HG03139 (cell line): ENCODE results near the gene FAM156A.
"Not testable (repeated sequence)": the region's sequence is repeated elsewhere in the genome, so short reads cannot be mapped to it uniquely, and the experiment has no call there.

Experiments used
- ATAC-seq: cut with Tn5 transposase; IDR thresholded peaks from one replicate; pipeline ENCODE4 v1.9.1; 2021; ENCODE audit not compliant: unreplicated experiment

FAM156A gene

DNA sequence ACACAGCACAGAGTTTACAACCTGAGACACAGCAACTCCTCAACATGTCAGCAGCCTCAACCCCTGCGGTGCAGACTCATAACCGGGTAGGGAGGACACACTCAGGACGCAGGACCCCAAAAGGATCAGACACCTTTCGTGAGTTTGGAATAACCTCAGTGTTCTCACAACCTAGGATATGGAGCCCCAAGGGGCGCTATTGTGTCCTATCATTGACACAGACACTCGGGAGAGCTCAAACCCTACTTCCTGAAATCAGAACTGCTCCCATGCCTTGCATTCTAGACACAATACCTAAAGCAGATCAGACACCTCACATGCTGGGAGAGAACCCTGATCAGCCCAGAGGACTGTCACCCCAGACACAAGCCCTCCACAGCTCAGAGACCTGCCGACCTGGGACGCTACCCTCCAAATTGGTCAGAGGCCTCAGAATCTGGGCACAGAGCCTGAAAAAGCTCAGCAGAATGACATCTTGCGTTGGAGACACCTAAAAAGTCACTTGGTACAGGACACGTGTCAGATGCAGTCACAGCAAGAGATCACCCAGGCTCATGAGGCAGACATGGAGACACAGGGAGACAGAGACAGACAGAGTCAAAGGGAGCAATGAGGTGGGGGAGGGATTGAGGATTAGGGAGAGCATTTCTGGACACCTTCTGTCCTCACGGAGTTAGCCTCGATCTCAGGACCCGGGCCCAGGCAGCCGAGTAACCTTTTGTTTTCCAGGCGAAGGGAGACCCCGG is 8.8 kb upstream of the FAM156A start:
- not testable (repeated sequence) for ATAC-seq

DNA sequence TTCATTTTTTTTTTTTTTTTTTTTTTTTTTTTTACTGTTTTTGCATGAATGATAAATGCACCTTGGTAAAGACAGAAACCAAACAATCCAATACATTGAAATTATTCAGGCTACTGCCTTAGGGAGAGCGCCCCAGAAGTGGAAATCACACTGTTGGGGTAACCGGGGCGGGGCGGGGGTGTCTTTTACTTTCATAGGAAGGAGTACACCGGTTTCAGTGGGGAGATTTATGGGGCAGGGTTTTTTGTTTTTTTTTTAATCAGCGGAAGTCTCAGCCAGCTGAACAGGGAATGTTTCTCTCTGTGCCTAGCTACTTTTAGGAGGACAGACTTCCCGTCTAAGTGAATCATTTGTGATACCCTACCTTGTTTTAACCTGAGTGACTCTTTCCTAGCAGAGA is 643 bp upstream of the FAM156A start:
- ATAC-seq: not testable (repeated sequence)

DNA sequence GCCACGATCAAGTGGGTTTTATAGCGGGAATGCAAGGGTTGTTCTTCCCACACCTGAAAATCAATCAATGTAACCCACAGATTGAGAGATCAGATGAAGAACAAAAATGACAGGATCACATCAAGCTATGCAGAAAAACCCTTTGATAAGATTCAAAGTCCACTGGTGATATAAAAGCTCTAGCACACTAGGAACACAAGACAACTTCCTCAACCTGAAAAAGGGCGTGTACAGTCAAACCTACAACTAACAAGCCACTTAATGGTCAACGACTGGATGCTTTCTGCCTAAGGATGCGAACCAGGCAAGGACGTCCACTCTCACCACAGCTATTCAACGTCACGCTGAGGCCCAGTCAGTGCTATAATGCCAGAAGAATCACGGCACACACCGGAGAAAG is 8.4 kb downstream of the FAM156A start:
- ATAC-seq: not testable (repeated sequence)

DNA sequence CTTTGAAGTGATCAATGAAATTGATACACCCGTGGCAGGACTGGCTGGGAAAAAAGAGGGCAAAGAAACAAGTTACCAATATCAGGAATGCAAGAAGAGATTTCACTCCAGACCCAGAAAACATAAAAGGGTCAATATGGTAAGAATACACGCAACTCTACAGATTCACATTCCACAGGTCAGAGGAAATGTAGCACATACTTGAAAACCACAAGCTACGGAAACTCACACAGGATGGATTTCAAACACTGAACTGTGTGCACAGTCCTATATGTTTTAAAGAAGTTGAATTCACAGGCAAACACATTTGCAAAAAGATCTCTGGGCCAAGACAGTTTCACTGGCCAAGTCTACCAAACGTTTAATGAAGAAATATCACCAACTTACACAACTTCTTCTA is 9.0 kb downstream of the FAM156A start:
- ATAC-seq: not testable (repeated sequence)

DNA sequence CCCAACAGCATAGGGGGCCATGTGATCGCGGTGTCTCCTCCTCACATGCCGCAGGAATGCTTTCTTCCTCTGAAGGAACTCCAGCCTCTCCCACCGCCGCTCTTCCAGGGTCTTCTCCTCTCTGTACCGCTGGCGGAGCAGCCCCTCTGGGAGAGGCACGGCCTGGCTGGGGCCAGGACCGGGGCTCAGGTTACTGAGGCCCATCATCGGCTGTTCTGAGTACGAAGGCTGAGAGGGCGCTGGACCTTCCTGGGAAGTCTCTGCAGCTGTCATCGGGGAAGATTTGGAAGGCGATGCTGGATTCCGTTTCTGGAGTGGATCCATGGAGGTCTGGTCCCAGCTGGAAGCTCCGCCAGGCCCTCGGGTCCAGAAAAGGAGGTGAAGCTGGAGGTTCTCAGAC is 10.1 kb downstream of the FAM156A start:
- not testable (repeated sequence) for ATAC-seq

DNA sequence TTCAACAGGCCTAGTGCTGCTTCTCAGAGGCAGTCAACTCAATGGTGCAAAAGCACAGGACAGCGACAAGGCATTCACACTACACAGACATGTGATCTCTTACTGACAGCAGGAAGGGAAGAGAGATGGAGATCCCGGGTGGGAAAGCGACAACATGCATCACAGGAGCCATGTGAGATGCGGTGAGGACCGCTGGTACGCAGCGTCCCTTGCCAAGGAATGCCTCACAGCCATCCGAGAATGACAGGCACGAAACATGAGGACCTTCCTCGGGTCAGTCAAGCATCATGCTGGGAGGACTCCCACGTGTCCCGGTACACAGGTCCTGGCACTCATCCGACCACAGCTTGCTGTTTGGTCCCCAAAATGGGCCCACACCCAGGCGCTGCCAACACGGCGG is 10.8 kb downstream of the FAM156A start:
- not testable (repeated sequence) for ATAC-seq

DNA sequence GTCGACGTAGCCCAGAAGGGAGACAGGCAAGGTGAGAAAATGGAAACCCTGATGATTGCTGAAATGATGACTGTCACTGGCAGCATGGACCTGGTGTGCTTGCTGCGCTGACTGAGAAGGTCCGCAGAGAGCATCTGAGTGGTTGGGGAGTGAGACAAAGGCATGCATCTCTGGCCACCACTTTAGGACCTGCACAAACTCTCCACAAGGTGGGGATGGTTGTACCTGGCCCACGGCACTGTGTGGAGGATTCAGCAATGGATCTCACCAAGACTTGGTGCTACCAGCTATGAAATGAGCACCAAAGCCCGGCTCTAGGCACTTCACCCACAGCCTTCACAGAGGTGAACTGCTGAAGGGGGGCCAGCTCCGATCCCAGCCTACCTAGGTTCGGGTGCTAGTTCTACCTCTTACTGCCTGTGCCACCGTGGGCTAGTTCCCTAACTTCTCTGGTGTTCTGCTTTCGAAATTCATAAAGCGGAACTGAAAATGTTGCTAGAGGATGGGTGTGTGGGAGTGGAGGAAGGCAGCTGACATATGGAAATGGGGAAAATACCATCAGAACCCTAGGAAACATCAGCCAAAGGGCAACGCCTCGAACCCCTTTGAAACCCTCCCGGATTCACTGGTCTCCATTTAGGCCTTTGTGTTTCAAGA is 12.4 kb downstream of the FAM156A start:
- not testable (repeated sequence) for ATAC-seq

DNA sequence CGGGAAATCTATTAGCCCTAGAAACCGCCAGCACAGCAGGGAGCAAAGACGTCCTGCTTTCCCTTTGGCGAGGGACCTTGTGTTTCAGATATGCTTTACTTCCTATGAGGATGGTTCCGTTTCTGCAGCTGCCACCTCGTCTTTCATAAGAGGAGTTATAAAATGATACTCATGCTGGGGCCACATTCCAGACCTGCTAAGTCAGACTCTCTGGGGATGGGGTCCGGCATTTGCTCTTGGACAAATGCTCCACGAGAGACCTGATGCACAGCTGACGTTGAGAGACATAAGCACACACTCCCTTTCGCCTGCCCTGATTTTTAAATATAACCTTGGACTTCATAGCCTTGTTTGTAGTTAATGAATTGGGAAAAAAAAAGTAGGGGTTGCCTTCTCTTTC is 16.6 kb downstream of the FAM156A start:
- ATAC-seq: not testable (repeated sequence)

DNA sequence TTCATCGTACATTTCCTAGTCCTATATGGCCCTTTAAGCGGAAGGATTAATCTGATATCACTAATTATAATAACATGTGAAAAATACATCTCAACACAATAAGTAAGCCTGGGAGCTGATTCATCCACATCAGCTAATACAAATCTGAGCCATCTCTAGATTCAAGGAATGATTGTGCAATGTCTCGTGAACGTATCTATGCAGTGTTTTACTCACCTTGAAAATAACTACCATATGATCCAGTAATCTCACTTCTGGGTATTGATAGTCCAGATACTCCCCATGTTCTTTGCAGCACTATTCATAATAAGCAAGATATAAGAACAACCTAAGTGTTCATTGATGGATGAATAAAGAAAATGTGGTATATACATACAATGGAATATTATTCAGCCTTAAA is 17.6 kb downstream of the FAM156A start:
- not testable (repeated sequence) for ATAC-seq

DNA sequence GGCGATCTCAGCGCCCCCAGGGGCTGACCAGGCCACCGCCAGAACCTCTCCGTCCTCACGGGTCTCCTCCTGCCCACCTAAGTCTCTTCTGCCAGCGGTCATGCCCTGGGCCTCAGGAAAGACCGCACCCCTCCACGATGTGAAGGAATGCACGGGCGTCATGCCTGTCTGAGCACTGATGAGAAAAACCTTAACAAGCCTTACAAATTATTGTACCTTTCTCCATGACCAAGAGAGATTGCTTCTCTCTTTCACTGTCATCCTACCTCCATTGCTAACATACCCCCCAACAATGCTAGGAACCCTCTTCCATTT is 22.9 kb downstream of the FAM156A start:
- not testable (repeated sequence) for ATAC-seq

DNA sequence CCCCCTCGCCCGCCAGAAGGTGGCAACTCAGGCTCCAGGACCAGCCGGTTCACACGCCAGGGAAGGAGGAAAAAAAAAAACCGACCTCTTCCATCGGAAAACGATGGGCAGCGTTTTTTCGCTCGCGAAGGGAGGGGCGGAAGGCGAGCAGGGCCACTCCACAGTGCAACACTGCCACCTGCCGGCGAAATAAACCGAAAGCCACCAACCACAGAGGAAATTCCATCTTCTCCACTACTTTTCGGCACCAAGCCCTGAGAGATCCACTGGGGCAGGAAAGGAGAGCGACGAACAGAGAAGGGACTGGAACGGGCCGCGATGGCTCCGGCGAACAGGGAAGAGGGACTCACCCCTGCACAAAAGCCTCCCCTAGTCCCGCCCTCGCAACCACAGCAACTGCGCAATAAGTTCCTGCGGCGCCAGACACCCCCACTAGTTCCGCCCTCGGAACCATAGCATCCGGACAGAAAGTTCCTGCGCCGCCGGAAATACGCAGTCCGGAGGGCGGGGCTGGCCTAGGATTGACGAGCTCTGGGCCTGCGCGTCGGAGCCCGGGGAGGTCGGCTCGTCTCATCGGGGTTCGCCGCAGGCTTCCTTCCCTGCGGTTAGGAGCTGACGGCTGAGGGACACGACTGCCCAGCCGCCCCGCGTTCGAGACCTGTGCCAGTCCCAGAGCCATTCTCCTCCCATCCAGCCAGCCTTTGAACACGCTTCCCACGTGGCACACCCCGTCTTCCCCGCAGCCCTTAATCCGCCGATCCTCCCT is 23.4 kb downstream of the FAM156A start:
- peak; percentile 83 for ATAC-seq

DNA sequence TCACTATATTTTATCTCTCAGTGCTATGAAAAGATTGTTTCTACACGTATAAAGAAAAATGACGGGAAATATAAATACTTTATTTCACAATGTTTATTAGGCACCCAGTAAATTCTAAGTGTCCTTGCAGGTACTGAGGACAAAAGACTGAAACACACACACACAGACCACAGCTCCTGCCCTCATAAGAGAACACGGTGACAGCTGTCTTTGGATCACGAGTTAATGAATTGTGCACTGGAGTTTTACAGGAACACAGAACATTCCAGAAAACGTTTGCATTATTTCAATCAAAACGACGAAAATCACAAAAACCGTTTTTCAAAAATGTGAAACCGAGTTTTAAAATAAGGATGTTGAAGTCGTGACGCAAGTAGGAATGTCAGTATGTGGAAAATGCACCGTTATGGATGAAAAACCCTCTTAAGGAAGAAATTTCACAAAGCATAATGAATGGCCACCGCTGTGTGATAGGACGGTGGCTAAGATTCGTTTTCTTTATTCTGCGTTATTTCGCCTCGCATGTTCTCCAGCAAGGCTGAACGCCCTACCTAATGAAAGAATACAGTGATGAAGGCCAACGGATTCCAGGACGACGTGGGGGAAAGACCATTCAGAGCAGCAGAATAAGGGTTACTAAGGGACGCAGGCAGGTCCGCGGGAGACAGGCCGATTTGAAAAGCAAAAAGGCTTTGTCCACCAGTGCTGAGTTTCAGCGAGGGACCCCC is 24.2 kb downstream of the FAM156A start:
- no peak for ATAC-seq

DNA sequence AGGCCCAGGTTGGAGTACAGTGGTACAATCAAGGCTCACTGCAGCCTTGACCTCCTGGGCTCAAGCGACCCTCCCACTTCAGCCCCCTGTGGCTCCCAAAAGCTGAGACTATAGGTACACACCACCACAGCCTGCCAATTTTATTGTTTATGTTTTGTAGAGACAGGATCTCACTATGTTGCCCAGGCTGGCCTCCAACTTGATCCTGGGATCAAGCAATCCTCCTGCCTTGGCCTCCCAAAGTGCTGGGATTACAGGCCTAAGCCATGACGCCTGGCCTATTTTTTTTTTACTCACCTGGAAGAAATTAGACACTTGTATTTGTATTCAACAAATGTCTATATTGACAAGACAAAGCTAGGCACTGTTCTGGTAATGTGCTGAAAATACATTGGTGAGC is 25.1 kb downstream of the FAM156A start:
- no peak for ATAC-seq

DNA sequence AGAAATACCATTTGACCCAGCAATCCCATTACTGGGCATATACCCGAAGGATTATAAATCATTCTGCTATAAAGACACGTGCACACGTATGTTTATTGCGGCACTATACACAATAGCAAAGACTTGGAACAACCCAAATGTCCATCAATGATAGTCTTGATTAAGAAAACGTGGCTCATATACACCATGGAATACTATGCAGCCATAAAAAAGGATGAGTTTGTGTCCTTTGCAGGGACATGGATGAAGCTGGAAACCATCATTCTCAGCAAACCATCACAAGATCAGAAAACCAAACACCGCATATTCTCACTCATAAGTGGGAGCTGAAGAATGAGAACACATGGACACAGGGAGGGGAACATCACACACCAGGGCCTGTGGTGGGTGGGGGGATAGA is 28.1 kb downstream of the FAM156A start:
- ATAC-seq: not testable (repeated sequence)

DNA sequence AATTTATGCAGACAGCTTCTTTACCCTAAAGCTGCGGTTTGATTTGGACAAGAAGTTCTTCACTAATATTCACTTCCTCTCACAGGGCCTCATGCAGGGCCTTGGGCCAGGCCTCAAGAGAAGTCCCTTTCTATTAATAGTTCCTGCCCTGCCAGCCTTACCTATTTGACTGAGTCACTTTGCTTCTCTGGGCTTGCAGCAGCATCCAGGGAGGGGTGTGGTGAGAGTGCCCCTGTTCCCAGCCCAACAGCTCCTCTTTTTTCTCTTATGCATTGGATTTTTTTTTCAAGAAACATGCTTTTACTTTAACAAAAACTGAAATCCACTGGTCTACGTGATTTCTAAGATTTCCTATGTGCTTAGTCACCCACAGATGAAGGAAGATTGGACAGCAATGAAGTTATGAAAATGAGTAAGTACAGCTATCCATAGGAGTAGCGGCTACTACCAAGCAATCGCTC is 34.5 kb downstream of the FAM156A start:
- ATAC-seq: peak; percentile 42

DNA sequence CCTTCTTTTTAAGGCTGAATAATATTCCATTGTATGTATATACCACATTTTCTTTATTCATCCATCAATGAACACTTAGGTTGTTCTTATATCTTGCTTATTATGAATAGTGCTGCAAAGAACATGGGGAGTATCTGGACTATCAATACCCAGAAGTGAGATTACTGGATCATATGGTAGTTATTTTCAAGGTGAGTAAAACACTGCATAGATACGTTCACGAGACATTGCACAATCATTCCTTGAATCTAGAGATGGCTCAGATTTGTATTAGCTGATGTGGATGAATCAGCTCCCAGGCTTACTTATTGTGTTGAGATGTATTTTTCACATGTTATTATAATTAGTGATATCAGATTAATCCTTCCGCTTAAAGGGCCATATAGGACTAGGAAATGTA is 43.6 kb downstream of the FAM156A start:
- not testable (repeated sequence) for ATAC-seq

DNA sequence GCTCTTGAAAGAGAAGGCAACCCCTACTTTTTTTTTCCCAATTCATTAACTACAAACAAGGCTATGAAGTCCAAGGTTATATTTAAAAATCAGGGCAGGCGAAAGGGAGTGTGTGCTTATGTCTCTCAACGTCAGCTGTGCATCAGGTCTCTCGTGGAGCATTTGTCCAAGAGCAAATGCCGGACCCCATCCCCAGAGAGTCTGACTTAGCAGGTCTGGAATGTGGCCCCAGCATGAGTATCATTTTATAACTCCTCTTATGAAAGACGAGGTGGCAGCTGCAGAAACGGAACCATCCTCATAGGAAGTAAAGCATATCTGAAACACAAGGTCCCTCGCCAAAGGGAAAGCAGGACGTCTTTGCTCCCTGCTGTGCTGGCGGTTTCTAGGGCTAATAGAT is 44.6 kb downstream of the FAM156A start:
- ATAC-seq: not testable (repeated sequence)

DNA sequence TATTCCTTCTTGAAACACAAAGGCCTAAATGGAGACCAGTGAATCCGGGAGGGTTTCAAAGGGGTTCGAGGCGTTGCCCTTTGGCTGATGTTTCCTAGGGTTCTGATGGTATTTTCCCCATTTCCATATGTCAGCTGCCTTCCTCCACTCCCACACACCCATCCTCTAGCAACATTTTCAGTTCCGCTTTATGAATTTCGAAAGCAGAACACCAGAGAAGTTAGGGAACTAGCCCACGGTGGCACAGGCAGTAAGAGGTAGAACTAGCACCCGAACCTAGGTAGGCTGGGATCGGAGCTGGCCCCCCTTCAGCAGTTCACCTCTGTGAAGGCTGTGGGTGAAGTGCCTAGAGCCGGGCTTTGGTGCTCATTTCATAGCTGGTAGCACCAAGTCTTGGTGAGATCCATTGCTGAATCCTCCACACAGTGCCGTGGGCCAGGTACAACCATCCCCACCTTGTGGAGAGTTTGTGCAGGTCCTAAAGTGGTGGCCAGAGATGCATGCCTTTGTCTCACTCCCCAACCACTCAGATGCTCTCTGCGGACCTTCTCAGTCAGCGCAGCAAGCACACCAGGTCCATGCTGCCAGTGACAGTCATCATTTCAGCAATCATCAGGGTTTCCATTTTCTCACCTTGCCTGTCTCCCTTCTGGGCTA is 48.9 kb downstream of the FAM156A start:
- ATAC-seq: not testable (repeated sequence)

DNA sequence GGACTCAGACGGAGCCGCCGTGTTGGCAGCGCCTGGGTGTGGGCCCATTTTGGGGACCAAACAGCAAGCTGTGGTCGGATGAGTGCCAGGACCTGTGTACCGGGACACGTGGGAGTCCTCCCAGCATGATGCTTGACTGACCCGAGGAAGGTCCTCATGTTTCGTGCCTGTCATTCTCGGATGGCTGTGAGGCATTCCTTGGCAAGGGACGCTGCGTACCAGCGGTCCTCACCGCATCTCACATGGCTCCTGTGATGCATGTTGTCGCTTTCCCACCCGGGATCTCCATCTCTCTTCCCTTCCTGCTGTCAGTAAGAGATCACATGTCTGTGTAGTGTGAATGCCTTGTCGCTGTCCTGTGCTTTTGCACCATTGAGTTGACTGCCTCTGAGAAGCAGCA is 50.4 kb downstream of the FAM156A start:
- ATAC-seq: not testable (repeated sequence)

DNA sequence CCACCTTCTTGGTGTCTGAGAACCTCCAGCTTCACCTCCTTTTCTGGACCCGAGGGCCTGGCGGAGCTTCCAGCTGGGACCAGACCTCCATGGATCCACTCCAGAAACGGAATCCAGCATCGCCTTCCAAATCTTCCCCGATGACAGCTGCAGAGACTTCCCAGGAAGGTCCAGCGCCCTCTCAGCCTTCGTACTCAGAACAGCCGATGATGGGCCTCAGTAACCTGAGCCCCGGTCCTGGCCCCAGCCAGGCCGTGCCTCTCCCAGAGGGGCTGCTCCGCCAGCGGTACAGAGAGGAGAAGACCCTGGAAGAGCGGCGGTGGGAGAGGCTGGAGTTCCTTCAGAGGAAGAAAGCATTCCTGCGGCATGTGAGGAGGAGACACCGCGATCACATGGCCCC is 51.2 kb downstream of the FAM156A start:
- ATAC-seq: not testable (repeated sequence)

DNA sequence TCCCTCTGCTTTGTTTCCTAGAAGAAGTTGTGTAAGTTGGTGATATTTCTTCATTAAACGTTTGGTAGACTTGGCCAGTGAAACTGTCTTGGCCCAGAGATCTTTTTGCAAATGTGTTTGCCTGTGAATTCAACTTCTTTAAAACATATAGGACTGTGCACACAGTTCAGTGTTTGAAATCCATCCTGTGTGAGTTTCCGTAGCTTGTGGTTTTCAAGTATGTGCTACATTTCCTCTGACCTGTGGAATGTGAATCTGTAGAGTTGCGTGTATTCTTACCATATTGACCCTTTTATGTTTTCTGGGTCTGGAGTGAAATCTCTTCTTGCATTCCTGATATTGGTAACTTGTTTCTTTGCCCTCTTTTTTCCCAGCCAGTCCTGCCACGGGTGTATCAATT is 52.2 kb downstream of the FAM156A start:
- not testable (repeated sequence) for ATAC-seq
